GM12864 (cell line): Measurements from ENCODE around the gene PRCC.
A peak's percentile ranks its signal among the peaks of the same experiment; 100 is the strongest.

Source experiments
- DNase-seq: peaks from one replicate; pipeline ENCODE4 v3.0.0-alpha.2; 2011; ENCODE audit warnings: low read depth
- H3K4me3 ChIP-seq: 2 replicates; pipeline ENCODE4 v1.5.1; 2011; ENCODE audit warnings: mild to moderate bottlenecking, low read depth, low read length, control low read depth
- CTCF ChIP-seq: IDR thresholded peaks from 2 replicates; pipeline ENCODE4 v1.5.1; 2011; ENCODE audit warnings: low read depth, mild to moderate bottlenecking, moderate library complexity, low read length, control low read depth, inconsistent platforms; ENCODE audit errors: missing control alignments

PRCC gene

GRCh38 chr1:156767101-156767878, at the start of gene PRCC:
TSS of gene PRCC (plus strand) at chr1:156767535. CDS start at chr1:156767772, 237 bp downstream.
- H3K4me3 ChIP-seq: peak within 1 kb of the TSS; percentile 79
- no peak for TF ChIP-seq CTCF
- DNase-seq: peak; percentile 100

GRCh38 chr1:156721131-156721530, 46.2 kb upstream of the PRCC start:
- no peak for DNase-seq
- H3K4me3 ChIP-seq: no peak overlapping the region
- no peak for TF ChIP-seq CTCF

GRCh38 chr1:156721535-156721934, 45.8 kb upstream of the PRCC start:
- TF ChIP-seq CTCF: no peak
- DNase-seq: no peak
- no peak overlapping the region for H3K4me3 ChIP-seq

GRCh38 chr1:156725683-156726280, 41.6 kb upstream of the PRCC start:
- DNase-seq: peak; percentile 66
- H3K4me3 ChIP-seq: peak overlapping the region; percentile 100
- TF ChIP-seq CTCF: peak; percentile 99

GRCh38 chr1:156726549-156727226, 40.6 kb upstream of the PRCC start:
- peak overlapping the region; percentile 100 for H3K4me3 ChIP-seq
- DNase-seq: no peak
- peak; percentile 80 for TF ChIP-seq CTCF

- DNase-seq: no peak
- no peak for TF ChIP-seq CTCF
- peak overlapping the region; percentile 100 for H3K4me3 ChIP-seq
Measured at GRCh38 chr1:156727492-156727891, 39.8 kb upstream of the PRCC start.
